Right lobe of liver (tissue), 6 donors: Measurements from ENCODE around the gene SFSWAP. TPM values are rescaled to one million over a fixed set of nuclear protein-coding genes. Genes with fewer than 3 reads are reported as not detected.

Experiments
- ATAC-seq, 4 donors: fragments of 200-7000 bp; cut with Tn5 transposase; one replicate each; pipeline ENCODE4 v1.9.1; 2020; ENCODE audit warnings: mild to moderate bottlenecking in 4 of 4, moderate library complexity in 4 of 4
- DNase-seq, 3 donors: peaks; one replicate each; pipeline ENCODE4 v3.0.0-alpha.2; 2020
- H3K27ac ChIP-seq, 3 donors: fragments of 200-600 bp; one replicate each; pipeline ENCODE4 v1.8.0; 2022
- H3K27me3 ChIP-seq, 2 donors: fragments of 200-600 bp; one replicate each; pipeline ENCODE4 v1.8.0; 2022
- H3K36me3 ChIP-seq, 4 donors: fragments of 200-600 bp; sonication (generic) in 1 of 4; one replicate each; pipeline versions ENCODE4 v1.5.1 to v1.8.0; 2017 to 2022; ENCODE audit warnings: control low read depth in 1 of 4
- H3K4me1 ChIP-seq, 4 donors: fragments of 200-600 bp; sonication (generic) in 1 of 4; one replicate each; pipeline versions ENCODE4 v1.5.1 to v1.8.0; 2017 to 2022; ENCODE audit warnings: control low read depth in 1 of 4
- H3K4me3 ChIP-seq, 3 donors: fragments of 200-600 bp; one replicate each; pipeline ENCODE4 v1.8.0; 2022
- H3K9me3 ChIP-seq, 4 donors: fragments of 200-600 bp; sonication (generic) in 1 of 4; one replicate each; pipeline versions ENCODE4 v1.5.1 to v1.8.0; 2017 to 2022; ENCODE audit warnings: control low read depth in 1 of 4
- CTCF ChIP-seq, 4 donors: fragments of 200-600 bp in 3 of 4; fragments of 450-650 bp in 1 of 4; IDR thresholded peaks; one replicate each; pipeline versions ENCODE4 v1.5.1 to v1.8.0; 2016 to 2022; ENCODE audit warnings: antibody characterized with exemption in 4 of 4, mild to moderate bottlenecking in 2 of 4
- POLR2A ChIP-seq: fragments of 450-650 bp; IDR thresholded peaks from one replicate; pipeline ENCODE4 v1.6.1; 2017; ENCODE audit warnings: antibody characterized with exemption, mild to moderate bottlenecking
- WGBS: methylation state at CpG from one replicate; pipeline ENCODE4 v1.1.6; 2018; ENCODE audit warnings: low coverage, low lambda C conversion rate; ENCODE audit not compliant: insufficient coverage; ENCODE audit errors: missing lambda C conversion rate; 5-methylcytosine and 5-hydroxymethylcytosine counted together
- intact Hi-C, 2 donors: fragments of 100-400 bp; cut with DNase I; formaldehyde crosslinking; loops; one replicate each; pipeline versions ENCODE4 v1.11.2 to v1.14.1; 2022
- total RNA-seq, 6 experiments: library from RNA; depleted of rRNA in 2 of 6; stranded (reverse); fragments of >200 nt in 2 of 6; fragmentation: NEBNext Ultra II Directional in 3 of 6; extraction: Animal tissue kit (Norgen Biotek cat#: 25700) in 3 of 6; gene quantifications; one replicate each; pipeline versions ENCODE4 v1.1.0 to v1.2.4, GENCODE V29; 2016 to 2023
- donor health status: DM: no; HTN: yes; CAD: no.
- donor health status: DM: no; HTN: no; CAD: no.
- donor health status: DM: no; HTN: no; CAD: no.
- donor health status: DM: no; HTN: yes; CAD: no.
- donor health status: DM: no; HTN: yes; CAD: no.

Gene SFSWAP
- total RNA-seq, 6 experiments from 2014 or later: 9.8 to 20.2 (median 13.1) TPM

- Histone ChIP-seq H3K9me3 (no peaks in the 10 kb centered on the region), H3K4me3 (no peak overlapping the region), H3K4me1 (no peaks in the 10 kb centered on the region), H3K27ac (no peak overlapping the region), H3K36me3 (no peaks in the 10 kb centered on the region), H3K27me3 (no peaks in the 10 kb centered on the region)
- ATAC-seq (no peak), DNase-seq (no peak)
- WGBS: 37% methylated on average over 7 of the region's 8 CpGs
- TF ChIP-seq CTCF (IDR thresholded peaks at IDR 0.05) (no peak), POLR2A (no peak)
- intact Hi-C loops: no loop called here
These were observed 39.6 kb upstream of the SFSWAP start for GRCh38 chr12:131671276-131671675.

- H3K4me3 ChIP-seq: no peak overlapping the region
- H3K27ac ChIP-seq: no peak overlapping the region
- H3K36me3 ChIP-seq: no peaks in the 10 kb centered on the region
- no peaks in the 10 kb centered on the region for H3K9me3 ChIP-seq
- TF ChIP-seq CTCF (IDR thresholded peaks at IDR 0.05) (no peak), POLR2A (no peak)
- ATAC-seq (no peak), DNase-seq (no peak)
- H3K27me3 ChIP-seq: no peaks in the 10 kb centered on the region
- intact Hi-C loops: no loop called here
- WGBS: 7% methylated on average over 2 of the region's 8 CpGs
- no peaks in the 10 kb centered on the region for H3K4me1 ChIP-seq
These were observed 39.0 kb upstream of the SFSWAP start for GRCh38 chr12:131671871-131672270.

GRCh38 chr12:131672311-131672940, 38.5 kb upstream of the SFSWAP start:
- no peaks in the 10 kb centered on the region for H3K4me1 ChIP-seq
- no peaks in the 10 kb centered on the region for H3K9me3 ChIP-seq
- no peaks in the 10 kb centered on the region for H3K27me3 ChIP-seq
- WGBS: 47% methylated on average over 10 of the region's 17 CpGs
- no peak overlapping the region for H3K27ac ChIP-seq
- H3K36me3 ChIP-seq: no peaks in the 10 kb centered on the region
- TF ChIP-seq POLR2A: no peak
- TF ChIP-seq CTCF (IDR thresholded peaks at IDR 0.05): no peak
- intact Hi-C loops: no loop called here
- DNase-seq (no peak), ATAC-seq (no peak)
- no peak overlapping the region for H3K4me3 ChIP-seq

- ATAC-seq (peak in 1 of 4 donors; percentile 35), DNase-seq (no peak)
- H3K27me3 ChIP-seq: no peaks in the 10 kb centered on the region
- TF ChIP-seq POLR2A (no peak), CTCF (IDR thresholded peaks at IDR 0.05) (no peak)
- WGBS: 41% methylated on average over 15 of the region's 24 CpGs
- intact Hi-C loops: no loop called here
- H3K9me3 ChIP-seq: no peaks in the 10 kb centered on the region
- no peaks in the 10 kb centered on the region for H3K36me3 ChIP-seq
- no peaks in the 10 kb centered on the region for H3K4me1 ChIP-seq
- H3K4me3 ChIP-seq: no peak overlapping the region
- H3K27ac ChIP-seq: no peak overlapping the region
These were observed 37.7 kb upstream of the SFSWAP start for GRCh38 chr12:131672941-131673887.
